Memory B cell (primary cell): ENCODE data around the gene GRB2.

Experiments
- ATAC-seq: fragments of 150-1000 bp; cut with Tn5 transposase; 2 replicates; pipeline ENCODE4 v1.10.0; 2021; ENCODE audit warnings: low read depth, mild to moderate bottlenecking, moderate library complexity
- DNase-seq, 2 donors: peaks; one replicate each; pipeline ENCODE4 v3.0.0; 2022; ENCODE audit warnings: low spot score in 2 of 2
- H3K27ac Mint-ChIP-seq: one replicate; pipeline ENCODE4 v1.8.0; 2022; ENCODE audit warnings: mild to moderate bottlenecking, moderate library complexity, mixed read lengths
- H3K27me3 Mint-ChIP-seq: one replicate; pipeline ENCODE4 v1.8.0; 2022; ENCODE audit warnings: mixed read lengths
- H3K36me3 Mint-ChIP-seq: one replicate; pipeline ENCODE4 v1.8.0; 2022; ENCODE audit warnings: mild to moderate bottlenecking, mixed read lengths
- H3K4me1 Mint-ChIP-seq: one replicate; pipeline ENCODE4 v1.8.0; 2022; ENCODE audit warnings: mixed read lengths
- H3K4me3 Mint-ChIP-seq: one replicate; pipeline ENCODE4 v1.8.0; 2022; ENCODE audit warnings: mild to moderate bottlenecking, moderate library complexity, mixed read lengths
- H3K9me3 Mint-ChIP-seq: one replicate; pipeline ENCODE4 v1.8.0; 2022; ENCODE audit warnings: mixed read lengths

The GRB2 gene

GRCh38 chr17:75430159-75430974 lies 24.9 kb upstream of the GRB2 start:
- Mint-ChIP-seq H3K27me3 (peaks cover 15% of the 10 kb centered on the region), H3K4me3 (no peak overlapping the region), H3K9me3 (no peaks in the 10 kb centered on the region), H3K36me3 (no peaks in the 10 kb centered on the region), H3K27ac (no peak overlapping the region), H3K4me1 (peaks cover 3% of the 10 kb centered on the region)
- ATAC-seq = no peak
- DNase-seq = no peak

- Mint-ChIP-seq H3K4me1 (peaks cover 3% of the 10 kb centered on the region), H3K9me3 (no peaks in the 10 kb centered on the region), H3K27me3 (peaks cover 11% of the 10 kb centered on the region), H3K36me3 (no peaks in the 10 kb centered on the region), H3K27ac (no peak overlapping the region), H3K4me3 (no peak overlapping the region)
- ATAC-seq = no peak
- no peak for DNase-seq
These were observed 23.3 kb upstream of the GRB2 start for GRCh38 chr17:75428543-75429469.

- Mint-ChIP-seq H3K4me1 (peaks cover 2% of the 10 kb centered on the region), H3K36me3 (peaks cover 2% of the 10 kb centered on the region), H3K9me3 (no peaks in the 10 kb centered on the region), H3K4me3 (no peak overlapping the region), H3K27ac (no peak overlapping the region), H3K27me3 (peaks cover 2% of the 10 kb centered on the region)
- ATAC-seq (no peak), DNase-seq (no peak)
These were observed 13.1 kb upstream of the GRB2 start for GRCh38 chr17:75418531-75418930.

GRCh38 chr17:75417054-75417580 lies 11.6 kb upstream of the GRB2 start:
- no peak for DNase-seq
- peaks cover 14% of the 10 kb centered on the region for H3K4me1 Mint-ChIP-seq
- no peak overlapping the region for H3K4me3 Mint-ChIP-seq
- ATAC-seq = no peak
- peaks cover 2% of the 10 kb centered on the region for H3K36me3 Mint-ChIP-seq
- peaks cover 2% of the 10 kb centered on the region for H3K27me3 Mint-ChIP-seq
- H3K9me3 Mint-ChIP-seq = no peaks in the 10 kb centered on the region
- no peak overlapping the region for H3K27ac Mint-ChIP-seq

GRCh38 chr17:75416006-75416405 lies 10.5 kb upstream of the GRB2 start:
- Mint-ChIP-seq H3K4me3 (no peak overlapping the region), H3K9me3 (no peaks in the 10 kb centered on the region), H3K36me3 (peaks cover 2% of the 10 kb centered on the region), H3K27me3 (peaks cover 2% of the 10 kb centered on the region), H3K4me1 (peaks cover 18% of the 10 kb centered on the region), H3K27ac (no peak overlapping the region)
- ATAC-seq = no peak
- DNase-seq = no peak

GRCh38 chr17:75414488-75414887 lies 9.0 kb upstream of the GRB2 start:
- Mint-ChIP-seq H3K27me3 (no peaks in the 10 kb centered on the region), H3K36me3 (peaks cover 2% of the 10 kb centered on the region), H3K4me3 (no peak overlapping the region), H3K4me1 (peaks cover 20% of the 10 kb centered on the region), H3K9me3 (no peaks in the 10 kb centered on the region), H3K27ac (no peak overlapping the region)
- ATAC-seq (no peak), DNase-seq (no peak)

- ATAC-seq (peak; percentile 92), DNase-seq (peak; percentile 76 to 78)
- Mint-ChIP-seq H3K27me3 (no peaks in the 10 kb centered on the region), H3K9me3 (no peaks in the 10 kb centered on the region), H3K4me1 (peaks cover 20% of the 10 kb centered on the region), H3K4me3 (peak overlapping the region; percentile 61), H3K27ac (peak overlapping the region; percentile 11), H3K36me3 (peaks cover 2% of the 10 kb centered on the region)
These were observed 7.2 kb upstream of the GRB2 start for GRCh38 chr17:75412455-75413317.

GRCh38 chr17:75411328-75412067 lies 6.0 kb upstream of the GRB2 start:
- Mint-ChIP-seq H3K9me3 (no peaks in the 10 kb centered on the region), H3K27ac (no peak overlapping the region), H3K4me1 (peaks cover 23% of the 10 kb centered on the region), H3K36me3 (peaks cover 2% of the 10 kb centered on the region), H3K4me3 (no peak overlapping the region), H3K27me3 (no peaks in the 10 kb centered on the region)
- no peak for DNase-seq
- no peak for ATAC-seq

GRCh38 chr17:75410141-75410540 lies 4.7 kb upstream of the GRB2 start:
- ATAC-seq = no peak

GRCh38 chr17:75407655-75408352 lies 2.3 kb upstream of the GRB2 start:
- peaks cover 2% of the 10 kb centered on the region for H3K36me3 Mint-ChIP-seq
- ATAC-seq (no peak), DNase-seq (no peak)
- H3K4me3 Mint-ChIP-seq = no peak overlapping the region
- H3K9me3 Mint-ChIP-seq = no peaks in the 10 kb centered on the region
- no peak overlapping the region for H3K27ac Mint-ChIP-seq
- H3K27me3 Mint-ChIP-seq = no peaks in the 10 kb centered on the region
- H3K4me1 Mint-ChIP-seq = peaks cover 27% of the 10 kb centered on the region

More at GRCh38 chr17:75410141-75410540, 4.7 kb upstream of the GRB2 start:
- no peak overlapping the region for H3K27ac Mint-ChIP-seq
- H3K27me3 Mint-ChIP-seq = no peaks in the 10 kb centered on the region
- no peak overlapping the region for H3K4me3 Mint-ChIP-seq
- H3K4me1 Mint-ChIP-seq = peaks cover 31% of the 10 kb centered on the region
- no peaks in the 10 kb centered on the region for H3K9me3 Mint-ChIP-seq
- DNase-seq = no peak
- peaks cover 3% of the 10 kb centered on the region for H3K36me3 Mint-ChIP-seq

- H3K36me3 Mint-ChIP-seq = peaks cover 2% of the 10 kb centered on the region
- H3K9me3 Mint-ChIP-seq = no peaks in the 10 kb centered on the region
- H3K4me3 Mint-ChIP-seq = peak overlapping the region; percentile 98
- ATAC-seq = no peak
- H3K27me3 Mint-ChIP-seq = no peaks in the 10 kb centered on the region
- DNase-seq = no peak
- peaks cover 20% of the 10 kb centered on the region for H3K4me1 Mint-ChIP-seq
- peak overlapping the region; percentile 95 for H3K27ac Mint-ChIP-seq
These were observed 741 bp upstream of the GRB2 start for GRCh38 chr17:75406222-75406615.

- Mint-ChIP-seq H3K27ac (peak overlapping the region; percentile 95), H3K4me1 (peaks cover 25% of the 10 kb centered on the region), H3K36me3 (peaks cover 4% of the 10 kb centered on the region), H3K4me3 (peak overlapping the region; percentile 98), H3K27me3 (no peaks in the 10 kb centered on the region), H3K9me3 (no peaks in the 10 kb centered on the region)
- ATAC-seq (peak; percentile 19), DNase-seq (peak; percentile 23 to 46)
These were observed 630 bp downstream of the GRB2 start for GRCh38 chr17:75404731-75405364.
